Measurements from ENCODE around the gene NT5C1B.

Gene NT5C1B

GRCh38 chr2:18585526-18585925, 3.8 kb downstream of the NT5C1B start:
- TF ChIP-seq TCF12 (IDR thresholded peaks at IDR 0.05; ENCODE audit: low read depth) (no peak), EP300 (IDR thresholded peaks at IDR 0.05; ENCODE audit: borderline replicate concordance) (no peak), NFIC (IDR thresholded peaks at IDR 0.05) (no peak), TEAD4 (IDR thresholded peaks at IDR 0.05) (no peak), YY1 (IDR thresholded peaks at IDR 0.05; ENCODE audit: low read depth) (no peak), USF1 (IDR thresholded peaks at IDR 0.05) (no peak), FOXM1 (IDR thresholded peaks at IDR 0.05; ENCODE audit: borderline replicate concordance, low read depth) (no peak), MAX (IDR thresholded peaks at IDR 0.05) (no peak), RAD21 (IDR thresholded peaks at IDR 0.05; ENCODE audit: low read depth) (no peak), REST (IDR thresholded peaks at IDR 0.05; ENCODE audit: low read depth) (no peak)

GRCh38 chr2:18584608-18584954, 4.8 kb downstream of the NT5C1B start:
- TF ChIP-seq ZBTB7A (IDR thresholded peaks at IDR 0.05; ENCODE audit: low read depth) (no peak), CREB1 (IDR thresholded peaks at IDR 0.05; ENCODE audit: low read depth) (no peak), TCF12 (IDR thresholded peaks at IDR 0.05; ENCODE audit: low read depth) (no peak), MAX (IDR thresholded peaks at IDR 0.05) (no peak), CEBPB (IDR thresholded peaks at IDR 0.05) (no peak), NFIC (IDR thresholded peaks at IDR 0.05) (no peak), RAD21 (IDR thresholded peaks at IDR 0.05; ENCODE audit: low read depth) (no peak), EGR1 (IDR thresholded peaks at IDR 0.05) (no peak)

GRCh38 chr2:18583905-18584607, 5.3 kb downstream of the NT5C1B start:
- TF ChIP-seq YY1 (IDR thresholded peaks at IDR 0.05; ENCODE audit: low read depth) (no peak), EP300 (IDR thresholded peaks at IDR 0.05; ENCODE audit: borderline replicate concordance) (no peak), TCF12 (IDR thresholded peaks at IDR 0.05; ENCODE audit: low read depth) (no peak), ZBTB7A (IDR thresholded peaks at IDR 0.05; ENCODE audit: low read depth) (no peak), RAD21 (IDR thresholded peaks at IDR 0.05; ENCODE audit: low read depth) (no peak), TAF1 (IDR thresholded peaks at IDR 0.05; ENCODE audit: low read depth) (no peak), TEAD4 (IDR thresholded peaks at IDR 0.05) (no peak), MAX (IDR thresholded peaks at IDR 0.05) (no peak), CEBPB (IDR thresholded peaks at IDR 0.05) (no peak), FOXM1 (IDR thresholded peaks at IDR 0.05; ENCODE audit: borderline replicate concordance, low read depth) (no peak), NFIC (IDR thresholded peaks at IDR 0.05) (no peak), CREB1 (IDR thresholded peaks at IDR 0.05; ENCODE audit: low read depth) (no peak), USF1 (IDR thresholded peaks at IDR 0.05) (no peak), REST (IDR thresholded peaks at IDR 0.05; ENCODE audit: low read depth) (no peak), EGR1 (IDR thresholded peaks at IDR 0.05) (no peak)

GRCh38 chr2:18580606-18581005, 8.8 kb downstream of the NT5C1B start:
- no peak for TF ChIP-seq TCF12 (IDR thresholded peaks at IDR 0.05; ENCODE audit: low read depth)
- no peak for TF ChIP-seq FOXM1 (IDR thresholded peaks at IDR 0.05; ENCODE audit: borderline replicate concordance, low read depth)
- TF ChIP-seq EP300 (IDR thresholded peaks at IDR 0.05; ENCODE audit: borderline replicate concordance): no peak
- no peak for TF ChIP-seq YY1 (IDR thresholded peaks at IDR 0.05; ENCODE audit: low read depth)
- no peak for TF ChIP-seq REST (IDR thresholded peaks at IDR 0.05; ENCODE audit: low read depth)
- no peak for TF ChIP-seq ZBTB7A (IDR thresholded peaks at IDR 0.05; ENCODE audit: low read depth)
- TF ChIP-seq RAD21 (IDR thresholded peaks at IDR 0.05; ENCODE audit: low read depth): no peak
- TF ChIP-seq EGR1 (IDR thresholded peaks at IDR 0.05): no peak
- no peak for TF ChIP-seq CEBPB (IDR thresholded peaks at IDR 0.05)
- no peak for TF ChIP-seq USF1 (IDR thresholded peaks at IDR 0.05)
- TF ChIP-seq CREB1 (IDR thresholded peaks at IDR 0.05; ENCODE audit: low read depth): no peak
